H1 (cell line): ENCODE data around the gene CD200R1L.

Experiments used
- BRCA1 ChIP-seq: IDR thresholded peaks from 2 replicates; pipeline ENCODE4 v1.6.1; 2012; ENCODE audit warnings: low read depth, low read length, improper control_type of control experiment
- CTCF ChIP-seq, 3 experiments: IDR thresholded peaks; 1 replicate in 2 of 3; 2 replicates in 1 of 3; pipeline versions ENCODE4 v1.5.1 to v1.6.1; 2011; ENCODE audit warnings: low read length in 3 of 3, mild to moderate bottlenecking in 3 of 3, inconsistent platforms in 2 of 3, low read depth in 1 of 3, moderate library complexity in 1 of 3; ENCODE audit not compliant: insufficient read depth in 1 of 3; ENCODE audit errors: control extremely low read depth in 1 of 3
- EP300 ChIP-seq, 2 experiments: IDR thresholded peaks; 1 replicate in 1 of 2; 2 replicates in 1 of 2; pipeline ENCODE4 v1.6.1; 2011 to 2012; ENCODE audit warnings: low read depth in 2 of 2, low read length in 2 of 2, mild to moderate bottlenecking in 2 of 2, borderline replicate concordance in 1 of 2, inconsistent platforms in 1 of 2, moderate library complexity in 1 of 2
- EZH2 ChIP-seq: fragments of 200-600 bp; sonication (generic); IDR thresholded peaks from 2 replicates; pipeline ENCODE4 v1.7.1; 2012; ENCODE audit warnings: low read depth, mild to moderate bottlenecking, moderate library complexity, low read length, inconsistent platforms; ENCODE audit not compliant: severe bottlenecking
- FOSL1 ChIP-seq: IDR thresholded peaks from 2 replicates; pipeline ENCODE4 v1.6.1; 2011; ENCODE audit warnings: mild to moderate bottlenecking, low read depth, low read length, moderate library complexity; ENCODE audit not compliant: insufficient read depth
- HDAC2 ChIP-seq, 2 experiments: fragments of 300-600 bp in 1 of 2; sonication (generic) in 1 of 2; IDR thresholded peaks; 2 replicates each; pipeline ENCODE4 v1.6.1; 2011 to 2012; ENCODE audit warnings: low read depth in 2 of 2, low read length in 2 of 2, mild to moderate bottlenecking in 2 of 2, moderate library complexity in 2 of 2, borderline replicate concordance in 1 of 2, inconsistent platforms in 1 of 2
- POLR2AphosphoS5 ChIP-seq: IDR thresholded peaks from 2 replicates; pipeline ENCODE4 v1.6.1; 2011; ENCODE audit warnings: low read depth, low read length
- SIRT6 ChIP-seq: IDR thresholded peaks from one replicate; pipeline ENCODE4 v1.7.1; 2012; ENCODE audit warnings: low read length, inconsistent platforms
- TF ChIP-seq, protein P1 (sequence below): IDR thresholded peaks from 2 replicates; pipeline ENCODE4 v1.6.1; 2012; ENCODE audit warnings: inconsistent platforms
- TF ChIP-seq, protein P2 (sequence below): IDR thresholded peaks from 2 replicates; pipeline ENCODE4 v1.6.1; 2012; ENCODE audit warnings: low read length, inconsistent platforms
- TF ChIP-seq, protein P3 (sequence below): IDR thresholded peaks from 2 replicates; pipeline ENCODE4 v1.6.1; 2011; ENCODE audit warnings: low read length, improper control_type of control experiment

- TF ChIP-seq, protein P1, sequence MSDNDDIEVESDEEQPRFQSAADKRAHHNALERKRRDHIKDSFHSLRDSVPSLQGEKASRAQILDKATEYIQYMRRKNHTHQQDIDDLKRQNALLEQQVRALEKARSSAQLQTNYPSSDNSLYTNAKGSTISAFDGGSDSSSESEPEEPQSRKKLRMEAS, result no peak
- TF ChIP-seq FOSL1 (no peak), CTCF (IDR thresholded peaks at IDR 0.05; ENCODE audit: control extremely low read depth in 1 of 3, insufficient read depth in 1 of 3, low read depth in 1 of 3, low read length in 3 of 3) (no peak), POLR2AphosphoS5 (no peak), EZH2 (no peak), EP300 (IDR thresholded peaks at IDR 0.05; ENCODE audit: borderline replicate concordance in 1 of 2, low read depth in 2 of 2, low read length in 2 of 2) (no peak), BRCA1 (no peak), SIRT6 (no peak), HDAC2 (IDR thresholded peaks at IDR 0.05; ENCODE audit: borderline replicate concordance in 1 of 2, low read depth in 2 of 2, low read length in 2 of 2) (no peak)
- TF ChIP-seq, protein P2, sequence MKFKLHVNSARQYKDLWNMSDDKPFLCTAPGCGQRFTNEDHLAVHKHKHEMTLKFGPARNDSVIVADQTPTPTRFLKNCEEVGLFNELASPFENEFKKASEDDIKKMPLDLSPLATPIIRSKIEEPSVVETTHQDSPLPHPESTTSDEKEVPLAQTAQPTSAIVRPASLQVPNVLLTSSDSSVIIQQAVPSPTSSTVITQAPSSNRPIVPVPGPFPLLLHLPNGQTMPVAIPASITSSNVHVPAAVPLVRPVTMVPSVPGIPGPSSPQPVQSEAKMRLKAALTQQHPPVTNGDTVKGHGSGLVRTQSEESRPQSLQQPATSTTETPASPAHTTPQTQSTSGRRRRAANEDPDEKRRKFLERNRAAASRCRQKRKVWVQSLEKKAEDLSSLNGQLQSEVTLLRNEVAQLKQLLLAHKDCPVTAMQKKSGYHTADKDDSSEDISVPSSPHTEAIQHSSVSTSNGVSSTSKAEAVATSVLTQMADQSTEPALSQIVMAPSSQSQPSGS, result no peak
- TF ChIP-seq, protein P3, sequence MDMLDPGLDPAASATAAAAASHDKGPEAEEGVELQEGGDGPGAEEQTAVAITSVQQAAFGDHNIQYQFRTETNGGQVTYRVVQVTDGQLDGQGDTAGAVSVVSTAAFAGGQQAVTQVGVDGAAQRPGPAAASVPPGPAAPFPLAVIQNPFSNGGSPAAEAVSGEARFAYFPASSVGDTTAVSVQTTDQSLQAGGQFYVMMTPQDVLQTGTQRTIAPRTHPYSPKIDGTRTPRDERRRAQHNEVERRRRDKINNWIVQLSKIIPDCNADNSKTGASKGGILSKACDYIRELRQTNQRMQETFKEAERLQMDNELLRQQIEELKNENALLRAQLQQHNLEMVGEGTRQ, result no peak
Measured at GRCh38 chr3:112786002-112786590, 60.6 kb downstream of the CD200R1L start.
